Measurements from ENCODE around the gene DVL1.
"Not testable (repeated sequence)": the region's sequence is repeated elsewhere in the genome, so short reads cannot be mapped to it uniquely, and the experiment has no call there.

- not testable (repeated sequence) for TF ChIP-seq ASH2L (IDR thresholded peaks at IDR 0.05; ENCODE audit: insufficient read length, low read depth, low read length); CTCF (CRISPR knock-in tag; IDR thresholded peaks at IDR 0.05); ZNF780A (CRISPR knock-in tag; IDR thresholded peaks at IDR 0.05)
These were observed 33.0 kb downstream of the DVL1 start for GRCh38 chr1:1316199-1316598.

All from HepG2 (cell line).